T1000 (cell line): ENCODE results near the gene XCL2.

ENCODE experiments used
- DNase-seq: peaks from one replicate; lab custom pipeline; 2025; ENCODE audit warnings: mixed read lengths; lab: John Stamatoyannopoulos, UW

XCL2 gene

DNA sequence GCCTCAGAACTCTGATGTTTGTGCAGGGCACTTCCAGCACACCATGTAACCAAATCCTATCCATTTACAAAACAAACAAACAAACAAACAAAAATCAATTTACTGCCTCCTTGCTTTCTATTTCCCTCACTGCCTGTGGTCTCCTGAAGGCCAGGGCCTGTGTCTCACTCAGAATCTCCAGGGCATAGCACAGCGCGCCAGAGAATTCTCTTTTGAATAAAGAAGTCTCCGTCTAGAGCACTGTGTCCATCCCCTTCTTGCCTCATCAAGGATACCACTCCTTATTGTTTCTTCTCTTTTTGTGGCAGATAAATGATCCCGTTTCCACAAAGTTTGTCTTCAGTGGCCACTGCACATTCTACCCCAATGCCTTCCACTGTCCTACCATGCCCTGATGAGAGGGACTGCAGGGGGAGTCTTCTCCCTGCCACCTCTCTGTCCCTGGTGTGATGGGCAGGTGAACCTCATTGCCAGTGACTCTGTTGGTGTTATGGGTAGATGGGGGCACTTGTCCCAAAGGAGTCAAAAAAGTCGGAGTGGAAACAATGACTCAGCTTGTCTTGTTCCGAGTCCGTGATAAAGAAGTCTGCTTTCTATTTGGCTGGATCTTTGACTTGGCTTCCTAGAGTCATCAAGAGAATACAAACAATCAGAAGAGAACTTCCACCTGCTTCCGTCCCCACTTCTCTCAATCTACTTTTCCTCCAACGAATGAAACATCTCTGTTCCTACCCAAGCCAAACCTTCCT is 30.0 kb downstream of the XCL2 start:
- DNase-seq: no peak

GRCh38 chr1:168512864-168513595 is 30.8 kb downstream of the XCL2 start:
- DNase-seq: no peak

- no peak for DNase-seq
These were observed 33.7 kb downstream of the XCL2 start for GRCh38 chr1:168509875-168510791.

DNA sequence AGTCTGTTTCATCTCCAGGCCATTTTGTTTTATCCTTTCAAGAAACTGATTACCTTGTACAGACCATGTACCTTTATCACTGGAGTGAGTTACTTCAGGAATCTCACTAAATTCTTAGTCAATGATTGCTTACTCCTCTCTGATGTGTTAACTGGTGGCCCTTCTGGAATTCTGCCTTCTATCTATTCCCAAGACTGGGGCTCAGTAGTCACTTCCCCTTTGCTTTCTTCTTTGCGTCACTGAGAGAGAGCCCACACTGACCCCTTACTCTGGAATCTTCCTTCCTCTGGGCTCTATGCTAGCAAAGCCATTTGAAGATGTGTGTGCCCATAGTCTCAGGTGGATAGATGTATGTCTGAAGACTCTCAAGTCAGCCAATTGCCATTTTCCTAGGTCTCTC is 34.6 kb downstream of the XCL2 start:
- no peak for DNase-seq

DNA sequence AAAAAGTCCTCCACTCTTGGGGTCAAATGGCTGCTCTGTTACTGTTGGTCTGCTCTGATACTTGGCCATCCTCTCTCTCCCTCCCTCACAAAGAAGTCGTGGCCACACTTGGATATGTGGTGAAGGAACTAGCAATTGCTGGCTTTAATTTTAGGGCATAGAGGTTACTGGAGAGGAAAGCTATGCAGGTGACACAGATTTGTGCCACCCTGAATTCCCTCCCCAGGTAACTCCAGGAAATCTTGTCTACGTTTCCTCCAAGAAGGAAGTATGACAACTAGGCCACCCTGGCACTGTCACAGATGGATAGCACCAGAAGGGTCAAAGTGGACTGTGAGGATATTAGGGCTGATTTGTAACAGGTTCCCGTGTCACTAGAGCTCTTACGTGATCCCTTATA is 36.0 kb downstream of the XCL2 start:
- no peak for DNase-seq

- no peak for DNase-seq
These were observed 36.6 kb downstream of the XCL2 start for GRCh38 chr1:168507231-168507630.

DNA sequence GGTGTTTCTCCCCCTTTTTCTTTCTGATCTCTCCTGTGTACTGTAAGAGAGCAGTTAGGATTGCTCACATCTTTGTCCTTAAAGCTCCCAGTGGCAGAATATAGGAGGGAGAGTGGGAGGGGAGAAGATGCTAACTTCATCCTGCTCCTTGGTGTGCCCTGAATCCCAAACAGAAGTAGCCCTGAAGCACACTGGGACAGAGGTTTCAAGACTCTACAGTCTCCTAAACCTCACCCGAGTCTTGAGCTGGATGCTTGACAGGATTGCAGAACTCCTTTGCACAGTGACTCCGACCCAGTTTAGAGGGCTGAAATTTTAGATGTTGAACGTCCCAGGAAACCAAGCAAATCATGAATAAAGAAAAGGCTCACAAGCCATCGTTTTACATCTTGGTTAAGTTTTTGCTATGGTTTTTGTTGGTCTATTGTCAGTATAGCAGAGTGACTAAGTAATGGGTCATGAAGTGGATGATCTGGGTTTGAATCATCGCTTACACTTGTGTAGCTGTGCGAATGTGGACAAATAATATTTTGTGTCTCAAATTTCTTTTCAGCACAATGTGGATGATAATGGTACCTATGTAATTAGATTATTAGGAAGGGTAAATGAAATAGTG is 37.5 kb downstream of the XCL2 start:
- DNase-seq: no peak

DNA sequence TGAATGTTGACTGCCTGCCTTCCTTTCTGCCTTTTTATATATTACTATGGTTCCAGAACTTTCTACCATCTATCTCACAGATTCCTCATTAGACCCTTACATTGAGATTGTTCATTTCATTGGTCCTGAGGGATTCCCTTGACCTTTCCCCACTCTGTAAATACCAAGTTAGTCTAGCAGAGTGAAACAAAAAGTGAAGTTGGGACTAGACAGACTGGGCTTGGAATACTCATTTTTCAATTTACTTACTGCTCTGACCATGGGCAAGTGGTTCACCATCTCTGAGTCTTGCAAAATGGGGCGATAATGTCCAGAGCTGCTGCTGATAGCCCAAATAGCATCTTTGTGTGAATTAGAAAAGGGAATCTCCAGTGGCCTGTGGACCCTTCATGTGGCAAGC is 38.8 kb downstream of the XCL2 start:
- DNase-seq: no peak

DNA sequence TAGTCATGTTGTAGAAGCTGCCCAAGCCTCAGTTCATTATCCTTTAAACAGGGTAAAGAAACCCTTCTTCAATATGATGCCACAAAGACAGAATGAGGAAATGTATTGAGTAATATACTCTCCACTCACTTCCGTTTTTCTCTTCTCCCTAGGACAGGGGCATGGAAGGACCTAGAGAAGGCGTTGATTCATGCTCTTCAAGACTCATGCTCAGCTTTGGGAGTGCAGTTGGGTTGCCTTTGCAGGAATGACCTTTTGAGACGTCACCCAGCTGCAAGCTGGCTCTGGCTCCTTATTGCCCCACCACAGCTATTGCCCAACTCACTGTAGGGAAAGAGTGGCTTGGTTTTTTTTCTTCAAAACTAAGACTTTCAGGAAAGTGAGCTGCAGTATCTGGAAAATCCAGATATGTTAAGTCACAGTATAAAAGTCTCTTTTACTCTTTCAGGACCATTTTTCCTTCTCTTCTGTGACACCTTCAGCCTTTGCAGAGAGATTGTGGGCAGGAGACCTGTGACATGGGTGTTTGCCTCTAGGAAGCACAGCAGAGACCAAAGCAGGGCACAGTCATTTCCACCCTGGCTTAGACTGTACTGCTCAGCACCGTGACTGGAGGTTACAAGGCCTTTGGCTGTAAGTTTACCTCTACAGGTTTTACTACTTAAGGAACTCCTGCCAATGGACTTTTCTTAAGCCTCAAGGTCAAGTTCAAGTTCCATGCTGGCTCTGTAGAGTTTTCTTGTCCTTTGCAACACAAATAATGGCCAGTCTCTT is 39.5 kb downstream of the XCL2 start:
- DNase-seq: no peak

DNA sequence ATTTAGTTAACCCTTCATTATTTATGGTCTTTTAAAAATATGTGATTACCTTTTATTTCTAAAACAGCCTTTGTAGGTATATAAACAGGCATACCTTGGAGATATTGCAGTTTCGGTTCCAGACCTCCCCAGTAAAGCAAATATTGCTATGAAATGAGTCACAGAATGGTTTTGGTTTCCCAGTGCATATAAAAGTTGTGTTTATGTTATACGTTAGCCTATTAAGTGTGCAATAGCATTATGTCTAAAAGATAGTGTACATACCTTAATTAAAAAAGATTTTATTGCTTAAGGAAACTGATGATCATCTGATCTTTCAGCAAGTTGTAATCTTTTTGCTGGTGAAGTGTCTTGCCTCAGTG is 44.1 kb downstream of the XCL2 start:
- no peak for DNase-seq

- no peak for DNase-seq
These were observed 44.7 kb downstream of the XCL2 start for GRCh38 chr1:168498956-168499687.

DNA sequence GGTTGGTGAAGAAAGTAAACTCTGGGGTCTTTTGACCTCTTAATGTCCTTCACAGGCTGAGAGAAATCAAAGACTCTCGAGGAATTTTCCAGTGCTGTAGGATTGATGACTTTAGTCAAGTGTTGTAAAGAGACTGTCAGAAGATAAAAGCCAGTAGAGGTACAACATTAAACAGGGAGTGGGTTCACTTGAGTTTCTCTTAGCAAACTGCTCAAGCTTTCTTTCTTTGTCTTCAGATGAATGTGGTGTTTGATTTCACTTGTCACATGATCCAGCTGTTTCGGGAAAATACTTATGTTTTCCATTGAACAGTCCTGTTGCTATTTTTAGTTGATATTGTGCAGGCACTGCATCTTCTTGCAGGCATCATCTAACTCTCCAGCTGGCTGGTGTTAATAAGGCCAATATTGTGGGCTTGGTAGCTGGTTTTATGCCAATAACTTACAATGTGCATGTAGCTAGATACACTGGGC is 45.6 kb downstream of the XCL2 start:
- DNase-seq: no peak

- no peak for DNase-seq
These were observed 46.3 kb downstream of the XCL2 start for GRCh38 chr1:168497376-168497950.

- DNase-seq: no peak
These were observed 52.2 kb downstream of the XCL2 start for GRCh38 chr1:168491527-168492164.
